ENCODE data around the gene LATS2. TPM values are rescaled to one million over a fixed set of nuclear protein-coding genes. Genes with fewer than 3 reads are reported as not detected.

Gene LATS2
- total RNA-seq, 4 donors from 2014 or later: 33.0 to 69.6 (median 37.5) TPM

- intact Hi-C loops (cut with DNase I): no loop called here
- 94 to 98% methylated on average over 2 of the region's 2 CpGs for WGBS, 2 donors
- DNase-seq: no peak
Observed at GRCh38 chr13:20984879-20985278, 76.5 kb downstream of the LATS2 start.

GRCh38 chr13:20983386-20983785 lies 78.0 kb downstream of the LATS2 start:
- intact Hi-C loops (cut with DNase I): no loop called here
- DNase-seq: no peak
- WGBS, 2 donors: 98 to 100% methylated on average over 8 to 11 of the region's 11 CpGs
- no peak for TF ChIP-seq CTCF (IDR thresholded peaks at IDR 0.05)
- no peak for TF ChIP-seq POLR2A (IDR thresholded peaks at IDR 0.05)
- Histone ChIP-seq H3K9me3 (no peaks in the 10 kb centered on the region), H3K27ac (no peak overlapping the region), H3K27me3 (no peaks in the 10 kb centered on the region), H3K4me3 (replicated peaks in 1 of 3) (no peak overlapping the region), H3K4me1 (no peaks in the 10 kb centered on the region), H3K36me3 (peaks cover 51 to 57% of the 10 kb centered on the region in 2 donors)

More at GRCh38 chr13:20984879-20985278, 76.5 kb downstream of the LATS2 start:
- no peaks in the 10 kb centered on the region for H3K27me3 ChIP-seq
- no peaks in the 10 kb centered on the region for H3K4me1 ChIP-seq
- H3K36me3 ChIP-seq: peaks cover 47 to 54% of the 10 kb centered on the region in 2 donors
- no peak overlapping the region for H3K4me3 ChIP-seq (replicated peaks in 1 of 3)
- no peak overlapping the region for H3K27ac ChIP-seq
- H3K9me3 ChIP-seq: no peaks in the 10 kb centered on the region
- TF ChIP-seq CTCF (IDR thresholded peaks at IDR 0.05) (no peak), POLR2A (IDR thresholded peaks at IDR 0.05) (no peak)

- Histone ChIP-seq H3K36me3 (peaks cover 41 to 49% of the 10 kb centered on the region in 2 donors), H3K4me1 (no peaks in the 10 kb centered on the region), H3K27ac (no peak overlapping the region), H3K4me3 (replicated peaks in 1 of 3) (no peak overlapping the region), H3K9me3 (no peaks in the 10 kb centered on the region), H3K27me3 (no peaks in the 10 kb centered on the region)
- no peak for DNase-seq
- intact Hi-C loops (cut with DNase I): no loop called here
- 89 to 97% methylated on average over 15 to 18 of the region's 18 CpGs for WGBS, 2 donors
- TF ChIP-seq POLR2A (IDR thresholded peaks at IDR 0.05) (no peak), CTCF (IDR thresholded peaks at IDR 0.05) (no peak)
Observed at GRCh38 chr13:20981370-20982095, 79.9 kb downstream of the LATS2 start.

- Histone ChIP-seq H3K4me1 (no peaks in the 10 kb centered on the region), H3K36me3 (peaks cover 41 to 51% of the 10 kb centered on the region in 2 donors), H3K27me3 (no peaks in the 10 kb centered on the region), H3K4me3 (replicated peaks in 1 of 3) (no peak overlapping the region), H3K9me3 (no peaks in the 10 kb centered on the region), H3K27ac (no peak overlapping the region)
- intact Hi-C loops (cut with DNase I): no loop called here
- no peak for DNase-seq
- 95 to 96% methylated on average over 4 of the region's 4 CpGs for WGBS, 2 donors
- TF ChIP-seq POLR2A (IDR thresholded peaks at IDR 0.05): no peak
- no peak for TF ChIP-seq CTCF (IDR thresholded peaks at IDR 0.05)
Observed at GRCh38 chr13:20980899-20981298, 80.5 kb downstream of the LATS2 start.

GRCh38 chr13:20980430-20980829 lies 81.0 kb downstream of the LATS2 start:
- Histone ChIP-seq H3K36me3 (peaks cover 41 to 56% of the 10 kb centered on the region in 2 donors), H3K4me3 (replicated peaks in 1 of 3) (no peak overlapping the region), H3K27ac (peak overlapping the region in 1 of 3 donors; percentile 4), H3K9me3 (no peaks in the 10 kb centered on the region), H3K27me3 (no peaks in the 10 kb centered on the region), H3K4me1 (no peaks in the 10 kb centered on the region)
- 77% methylated on average over 5 of the region's 5 CpGs for WGBS, 2 donors
- no peak for DNase-seq
- TF ChIP-seq POLR2A (IDR thresholded peaks at IDR 0.05) (no peak), CTCF (IDR thresholded peaks at IDR 0.05) (no peak)
- intact Hi-C loops (cut with DNase I): no loop called here

Data from thyroid gland (tissue), 4 donors.